Brain microvascular endothelial cell (primary cell): ENCODE results near the gene PIK3C2G.

ENCODE experiments used
- DNase-seq: peaks from one replicate; pipeline ENCODE4 v3.0.0-alpha.2; 2020
- H3K27ac ChIP-seq: fragments of 250-450 bp; sonication (Bioruptor Pico); 2 replicates; pipeline ENCODE4 v1.5.1; 2020; ENCODE audit warnings: mild to moderate bottlenecking, moderate library complexity
- H3K27me3 ChIP-seq: fragments of 250-450 bp; sonication (Bioruptor Pico); replicated peaks from 2 replicates; pipeline ENCODE4 v1.5.1; 2020; ENCODE audit warnings: mild to moderate bottlenecking
- H3K36me3 ChIP-seq: fragments of 250-450 bp; sonication (Bioruptor Pico); replicated peaks from 2 replicates; pipeline ENCODE4 v1.5.1; 2020; ENCODE audit warnings: mild to moderate bottlenecking
- H3K4me3 ChIP-seq: 2 replicates; pipeline ENCODE4 v1.5.1; 2011; ENCODE audit warnings: low read depth, mild to moderate bottlenecking, control low read depth, low read length, moderate library complexity
- in situ Hi-C: cut with HindIII; loops from 2 replicates; pipeline ENCODE4 v1.10.0; 2017; ENCODE audit warnings: low sequenced_read_pairs, low pct_ligation_motif_present
- TF ChIP-seq, protein P1 (sequence below): IDR thresholded peaks from 2 replicates; pipeline ENCODE4 v1.5.1; 2011; ENCODE audit warnings: low read depth, mild to moderate bottlenecking, moderate library complexity, low read length, control low read depth, inconsistent platforms; ENCODE audit errors: missing control alignments

Gene PIK3C2G

GRCh38 chr12:18640321-18640955, 379.1 kb downstream of the PIK3C2G start:
- no peak for DNase-seq
- H3K27ac ChIP-seq, result no peak overlapping the region
- no peaks in the 10 kb centered on the region for H3K36me3 ChIP-seq
- TF ChIP-seq, protein P1, sequence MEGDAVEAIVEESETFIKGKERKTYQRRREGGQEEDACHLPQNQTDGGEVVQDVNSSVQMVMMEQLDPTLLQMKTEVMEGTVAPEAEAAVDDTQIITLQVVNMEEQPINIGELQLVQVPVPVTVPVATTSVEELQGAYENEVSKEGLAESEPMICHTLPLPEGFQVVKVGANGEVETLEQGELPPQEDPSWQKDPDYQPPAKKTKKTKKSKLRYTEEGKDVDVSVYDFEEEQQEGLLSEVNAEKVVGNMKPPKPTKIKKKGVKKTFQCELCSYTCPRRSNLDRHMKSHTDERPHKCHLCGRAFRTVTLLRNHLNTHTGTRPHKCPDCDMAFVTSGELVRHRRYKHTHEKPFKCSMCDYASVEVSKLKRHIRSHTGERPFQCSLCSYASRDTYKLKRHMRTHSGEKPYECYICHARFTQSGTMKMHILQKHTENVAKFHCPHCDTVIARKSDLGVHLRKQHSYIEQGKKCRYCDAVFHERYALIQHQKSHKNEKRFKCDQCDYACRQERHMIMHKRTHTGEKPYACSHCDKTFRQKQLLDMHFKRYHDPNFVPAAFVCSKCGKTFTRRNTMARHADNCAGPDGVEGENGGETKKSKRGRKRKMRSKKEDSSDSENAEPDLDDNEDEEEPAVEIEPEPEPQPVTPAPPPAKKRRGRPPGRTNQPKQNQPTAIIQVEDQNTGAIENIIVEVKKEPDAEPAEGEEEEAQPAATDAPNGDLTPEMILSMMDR, result no peak
- in situ Hi-C loops, result no loop called here
- H3K27me3 ChIP-seq, result no peaks in the 10 kb centered on the region
- no peak overlapping the region for H3K4me3 ChIP-seq

DNA sequence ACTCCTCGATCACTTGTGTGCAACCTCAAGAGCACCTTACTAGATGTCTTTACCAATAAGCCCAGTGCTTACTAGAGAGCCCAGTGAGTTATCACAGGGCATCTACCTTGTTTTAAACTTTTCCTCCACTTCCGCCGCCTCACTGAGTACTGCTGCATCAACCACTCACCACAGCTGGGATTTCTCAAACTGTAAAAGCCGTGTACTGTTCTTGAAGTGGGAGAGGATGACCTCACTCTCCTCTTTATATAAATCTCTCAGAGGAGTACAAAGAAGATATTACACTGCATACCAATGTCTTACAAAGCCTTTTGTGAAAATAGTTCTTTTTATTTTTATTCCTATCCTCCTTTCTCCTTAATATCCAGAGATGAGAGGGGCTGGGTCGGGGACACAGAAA, 382.4 kb downstream of the PIK3C2G start:
- Histone ChIP-seq H3K27ac (no peak overlapping the region), H3K36me3 (no peaks in the 10 kb centered on the region), H3K27me3 (no peaks in the 10 kb centered on the region), H3K4me3 (no peak overlapping the region)
- in situ Hi-C loops, result no loop called here
- TF ChIP-seq, protein P1, result no peak
- no peak for DNase-seq

GRCh38 chr12:18644564-18644963, 383.2 kb downstream of the PIK3C2G start:
- in situ Hi-C loops, result no loop called here
- H3K27me3 ChIP-seq, result no peaks in the 10 kb centered on the region
- no peak overlapping the region for H3K4me3 ChIP-seq

DNA sequence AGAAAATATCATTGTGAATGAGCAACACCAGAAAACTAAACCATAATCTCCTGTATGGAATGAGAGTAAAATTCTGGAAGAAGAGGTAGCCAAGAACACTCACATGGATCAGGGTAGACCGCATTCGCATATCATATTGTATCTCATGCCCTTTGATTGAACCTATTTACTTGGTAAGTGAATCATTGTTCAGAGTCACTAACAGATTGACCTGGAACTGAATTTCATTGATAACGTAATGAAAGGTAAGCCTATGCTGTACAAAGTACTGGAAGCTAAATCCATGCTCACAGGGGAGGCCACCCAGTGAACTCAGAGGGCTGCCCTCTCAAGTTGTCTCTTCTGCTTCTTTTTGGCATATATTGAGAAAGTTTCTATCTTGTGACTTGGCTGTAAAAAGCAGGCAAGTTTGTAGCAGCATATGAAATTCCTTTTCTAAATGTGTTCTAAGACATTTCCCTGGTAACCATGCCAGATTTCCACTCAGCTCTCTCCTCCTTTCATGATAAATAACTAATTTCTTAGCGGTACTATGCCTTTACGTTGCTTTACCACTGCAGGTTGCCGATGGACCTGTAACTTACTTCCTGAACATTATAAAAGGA, 385.1 kb downstream of the PIK3C2G start:
- in situ Hi-C loops, result no loop called here
- Histone ChIP-seq H3K27me3 (no peaks in the 10 kb centered on the region), H3K27ac (no peak overlapping the region), H3K36me3 (no peaks in the 10 kb centered on the region), H3K4me3 (no peak overlapping the region)
- TF ChIP-seq, protein P1, result no peak
- no peak for DNase-seq

More at GRCh38 chr12:18644564-18644963, 383.2 kb downstream of the PIK3C2G start:
- Histone ChIP-seq H3K36me3 (no peaks in the 10 kb centered on the region), H3K27ac (no peak overlapping the region)
- TF ChIP-seq, protein P1, result no peak
- no peak for DNase-seq

DNA sequence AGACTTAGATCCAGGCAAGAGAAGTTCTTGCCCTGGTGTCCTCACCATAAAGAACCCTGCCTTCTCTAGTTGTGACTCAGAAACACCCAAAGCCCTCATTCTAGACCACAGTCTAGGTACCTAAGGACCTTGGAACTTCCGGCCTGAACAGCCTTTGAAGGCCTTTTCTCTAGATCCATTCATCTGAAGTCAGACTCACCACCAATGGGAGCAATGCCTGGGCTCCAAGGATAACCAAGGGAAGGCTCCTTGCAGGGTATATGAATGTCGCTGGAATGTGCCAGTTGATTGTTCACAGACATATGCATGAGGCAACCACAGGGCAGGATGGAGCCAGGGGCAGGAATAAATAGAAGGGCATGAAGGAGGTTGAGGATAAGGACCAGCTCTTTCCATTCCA, 390.2 kb downstream of the PIK3C2G start:
- DNase-seq, result no peak
- Histone ChIP-seq H3K27ac (no peak overlapping the region), H3K27me3 (no peaks in the 10 kb centered on the region), H3K4me3 (no peak overlapping the region), H3K36me3 (no peaks in the 10 kb centered on the region)
- TF ChIP-seq, protein P1, result no peak
- in situ Hi-C loops, result no loop called here

GRCh38 chr12:18652596-18652995, 391.3 kb downstream of the PIK3C2G start:
- DNase-seq, result no peak
- TF ChIP-seq, protein P1, result no peak
- in situ Hi-C loops, result no loop called here

More at GRCh38 chr12:18652596-18652995, 391.3 kb downstream of the PIK3C2G start:
- no peaks in the 10 kb centered on the region for H3K27me3 ChIP-seq
- no peaks in the 10 kb centered on the region for H3K36me3 ChIP-seq
- H3K27ac ChIP-seq, result no peak overlapping the region
- H3K4me3 ChIP-seq, result no peak overlapping the region
